ENCODE results near the gene PLCB1. TPM values are rescaled to one million over a fixed set of nuclear protein-coding genes. Genes with fewer than 3 reads are reported as not detected.
"Not testable (repeated sequence)": the region's sequence is repeated elsewhere in the genome, so short reads cannot be mapped to it uniquely, and the experiment has no call there.

PLCB1 gene
- total RNA-seq, 1 donor from 2014 or later: 7.2 TPM

DNA sequence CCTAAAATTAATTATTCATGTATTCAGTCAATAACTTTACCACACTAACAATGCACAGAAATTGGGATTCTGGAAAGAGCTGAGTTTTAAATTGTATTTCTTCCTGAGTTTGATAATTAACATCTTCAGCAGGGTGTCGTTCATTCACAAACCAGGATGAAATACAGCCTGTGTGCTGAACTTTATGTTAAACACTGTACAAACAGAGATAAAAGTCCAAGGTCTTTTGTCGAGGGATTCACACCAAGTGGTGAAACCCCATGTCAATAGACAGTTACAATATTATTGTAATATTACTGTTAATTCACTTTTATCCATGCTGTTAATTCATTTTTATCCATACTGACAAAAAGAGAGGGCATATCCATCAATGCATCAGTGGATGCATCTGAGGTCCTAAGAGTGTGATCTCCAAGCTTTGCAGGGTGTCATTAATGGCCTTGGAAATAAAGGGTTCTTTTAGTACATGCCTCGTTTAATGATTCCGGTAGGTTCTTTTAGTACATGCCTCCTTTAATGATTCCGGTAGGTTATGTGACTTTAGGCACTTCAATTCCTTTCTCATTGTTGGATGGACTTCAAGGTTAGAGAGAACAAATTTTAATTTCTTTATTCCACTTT lies 234.3 kb downstream of the PLCB1 start:
- no peak for ATAC-seq

GRCh38 chr20:8367689-8368088 lies 235.6 kb downstream of the PLCB1 start:
- no peak for ATAC-seq
- intact Hi-C loops (cut with DNase I): no loop called here
- DNase-seq (ENCODE audit: missing footprints): no peak

More for the DNA sequence above, 234.3 kb downstream of the PLCB1 start:
- no peak for DNase-seq (ENCODE audit: missing footprints)
- intact Hi-C loops (cut with DNase I): no loop called here

- intact Hi-C loops (cut with DNase I): no loop called here
- ATAC-seq: no peak
These were observed 236.6 kb downstream of the PLCB1 start for GRCh38 chr20:8368670-8369069.

GRCh38 chr20:8369311-8369710 lies 237.2 kb downstream of the PLCB1 start:
- intact Hi-C loops (cut with DNase I): no loop called here
- DNase-seq (ENCODE audit: missing footprints) (no peak), ATAC-seq (no peak)

More at GRCh38 chr20:8368670-8369069, 236.6 kb downstream of the PLCB1 start:
- DNase-seq (ENCODE audit: missing footprints): no peak

GRCh38 chr20:8370774-8371173 lies 238.7 kb downstream of the PLCB1 start:
- DNase-seq (ENCODE audit: missing footprints): no peak
- ATAC-seq: no peak
- intact Hi-C loops (cut with DNase I): no loop called here

DNA sequence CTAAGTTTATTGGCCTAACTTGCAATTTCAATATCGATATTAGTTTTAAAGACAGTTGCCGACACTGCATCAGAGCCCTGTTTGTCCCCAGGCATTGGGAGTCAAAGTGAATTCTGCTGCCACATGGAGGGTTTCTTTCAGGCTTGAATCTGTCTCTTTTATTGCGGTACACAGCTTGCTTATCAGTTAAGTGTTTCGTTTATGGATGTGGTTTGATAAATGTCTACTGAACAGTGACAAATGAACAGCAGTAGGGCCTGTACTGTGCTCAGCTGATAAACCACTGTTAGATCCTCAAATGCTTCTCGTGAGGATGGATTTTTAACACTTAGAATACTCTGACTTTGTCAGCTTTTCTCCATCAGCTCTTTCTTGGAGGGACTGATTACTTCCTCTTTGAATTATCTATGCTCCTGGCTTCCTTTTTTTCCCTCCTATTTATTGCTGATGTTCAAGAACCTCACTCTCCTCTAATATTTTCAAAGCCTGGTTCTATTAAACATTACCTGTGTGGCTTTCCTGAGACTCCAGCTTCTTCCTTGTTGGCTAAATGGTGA lies 240.8 kb downstream of the PLCB1 start:
- ATAC-seq (no peak), DNase-seq (ENCODE audit: missing footprints) (no peak)
- intact Hi-C loops (cut with DNase I): no loop called here

DNA sequence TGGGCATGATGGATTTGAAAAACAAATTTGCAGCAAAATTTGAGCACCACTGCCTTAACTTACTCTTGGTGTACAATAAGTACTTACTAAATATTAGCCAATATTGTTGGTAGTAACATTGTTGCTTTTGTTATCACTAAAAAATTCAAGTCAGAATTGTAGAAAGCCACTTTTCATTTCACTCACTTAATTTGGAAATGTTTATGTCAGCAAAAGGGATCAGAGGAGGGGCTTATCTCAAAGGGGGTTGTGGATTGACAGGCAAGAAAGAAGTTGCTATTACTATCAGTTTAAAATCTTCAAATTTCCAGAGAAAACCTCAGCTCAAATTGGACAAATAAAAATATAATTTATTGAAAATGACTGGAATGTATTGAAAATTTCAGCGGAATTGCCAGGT lies 241.5 kb downstream of the PLCB1 start:
- DNase-seq (ENCODE audit: missing footprints) (no peak), ATAC-seq (no peak)
- intact Hi-C loops (cut with DNase I): no loop called here

DNA sequence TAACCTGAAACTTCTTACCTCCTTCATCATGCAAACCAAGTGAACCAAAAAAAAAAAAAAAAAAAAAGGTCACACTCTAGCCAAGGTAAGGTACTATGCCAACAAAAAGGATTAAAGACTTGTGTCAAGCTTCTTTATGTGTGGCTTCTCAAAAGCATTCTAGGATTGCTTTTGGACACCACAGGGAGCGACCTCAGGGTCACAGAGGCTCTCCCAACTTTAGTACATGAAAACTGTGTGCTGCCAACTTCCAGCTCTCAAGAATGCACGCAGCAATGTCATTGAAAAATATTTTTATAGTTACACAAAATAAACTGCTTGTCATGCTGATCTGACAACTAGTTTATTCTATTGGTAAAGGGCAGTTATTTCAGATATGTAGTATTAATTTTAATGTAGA lies 243.8 kb downstream of the PLCB1 start:
- ATAC-seq: peak; percentile 34
- no peak for DNase-seq (ENCODE audit: missing footprints)
- intact Hi-C loops (cut with DNase I): no loop called here

GRCh38 chr20:8376940-8377339 lies 244.9 kb downstream of the PLCB1 start:
- intact Hi-C loops (cut with DNase I): no loop called here
- DNase-seq (ENCODE audit: missing footprints) (no peak), ATAC-seq (no peak)

DNA sequence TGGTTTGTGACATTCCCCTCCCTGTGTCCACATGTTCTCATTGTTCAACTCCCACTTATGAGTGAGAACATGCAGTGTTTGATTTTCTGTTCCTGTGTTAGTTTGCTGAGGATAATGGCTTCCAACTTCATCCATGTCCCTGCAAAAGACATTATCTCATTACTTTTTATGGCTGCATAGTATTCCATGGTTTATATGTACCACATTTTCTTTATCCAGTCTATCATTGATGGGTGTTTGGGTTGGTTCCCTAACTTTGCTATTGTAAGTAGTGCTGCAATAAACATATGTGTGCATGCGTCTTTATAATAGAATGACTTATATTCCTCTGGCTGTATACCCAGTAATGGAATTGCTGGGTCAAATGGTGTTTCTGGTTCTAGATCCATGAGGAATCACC lies 247.1 kb downstream of the PLCB1 start:
- ATAC-seq; DNase-seq (ENCODE audit: missing footprints); intact Hi-C loops (cut with DNase I): not testable (repeated sequence)

- no peak for ATAC-seq
- intact Hi-C loops (cut with DNase I): loop anchor here (5.0 kb wide), 2 partner anchors 337 to 343 kb away; no protein-coding TSS in a partner anchor
- DNase-seq (ENCODE audit: missing footprints): peak; percentile 57
These were observed 253.2 kb downstream of the PLCB1 start for GRCh38 chr20:8385247-8385646.

DNA sequence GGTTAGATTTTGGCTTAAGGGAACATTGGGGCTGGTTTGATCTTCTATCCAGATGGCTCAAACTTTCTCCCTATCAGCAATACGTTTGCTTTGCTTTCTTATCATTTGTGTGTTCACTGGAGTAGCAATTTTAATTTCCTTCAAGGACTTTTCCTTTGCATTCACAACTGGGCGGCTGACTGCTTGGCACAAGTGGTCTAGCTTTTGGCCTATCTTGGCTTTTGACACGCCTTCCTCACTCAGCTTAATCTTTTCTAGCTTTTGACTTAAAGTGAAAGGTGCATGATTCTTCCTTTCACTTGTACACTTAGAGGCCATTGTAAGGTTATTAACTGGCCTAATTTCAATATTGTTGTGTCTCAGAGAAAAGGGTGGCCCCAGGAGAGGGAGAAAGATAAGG lies 254.9 kb downstream of the PLCB1 start:
- intact Hi-C loops (cut with DNase I): loop anchor here (5.0 kb wide), 2 partner anchors 335 to 345 kb away; no protein-coding TSS in a partner anchor
- no peak for DNase-seq (ENCODE audit: missing footprints)
- ATAC-seq: no peak

DNA sequence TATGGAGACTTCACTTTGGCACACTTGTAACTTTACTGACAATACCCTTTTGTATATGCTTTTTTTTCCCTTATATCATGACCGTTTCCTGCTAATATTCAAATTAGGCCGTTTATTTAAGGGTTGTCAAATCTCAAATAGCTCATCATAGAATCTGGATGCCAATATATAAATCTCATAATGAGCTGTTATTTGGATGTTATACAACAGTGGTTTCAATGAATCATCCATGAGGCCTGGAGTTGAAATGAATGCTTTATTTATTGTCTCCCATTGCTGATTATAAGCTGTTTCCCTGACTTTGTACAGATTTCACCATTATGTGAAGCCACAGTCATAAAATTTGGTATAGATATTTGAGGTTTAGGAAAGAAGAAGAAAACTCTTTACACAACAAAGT lies 256.1 kb downstream of the PLCB1 start:
- no peak for ATAC-seq
- DNase-seq (ENCODE audit: missing footprints): no peak
- intact Hi-C loops (cut with DNase I): loop anchor here (5.0 kb wide), 2 partner anchors 334 to 346 kb away; no protein-coding TSS in a partner anchor

DNA sequence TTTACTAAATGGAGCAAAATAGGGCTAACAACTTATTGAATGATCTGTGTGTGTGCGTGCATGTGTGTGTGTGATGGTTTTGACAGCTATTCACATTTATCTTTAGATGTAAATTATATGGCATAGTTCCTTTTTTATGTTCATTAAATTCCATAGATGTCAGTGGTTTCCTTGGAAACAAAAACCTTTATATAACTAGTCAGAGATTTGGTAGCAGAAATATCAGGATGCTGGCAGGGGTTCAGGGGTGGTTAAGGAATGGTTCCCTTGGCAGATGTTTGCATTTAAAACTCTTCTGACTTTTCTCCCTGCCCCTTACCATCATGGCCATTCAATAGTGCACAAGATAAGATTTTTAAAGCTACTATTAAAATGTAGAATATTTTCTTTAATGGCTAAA lies 256.6 kb downstream of the PLCB1 start:
- intact Hi-C loops (cut with DNase I): loop anchor here (1.0 to 5.0 kb wide), 3 partner anchors 256 to 346 kb away; partner anchors contain the start of gene PLCB1
- ATAC-seq (no peak), DNase-seq (ENCODE audit: missing footprints) (no peak)

DNA sequence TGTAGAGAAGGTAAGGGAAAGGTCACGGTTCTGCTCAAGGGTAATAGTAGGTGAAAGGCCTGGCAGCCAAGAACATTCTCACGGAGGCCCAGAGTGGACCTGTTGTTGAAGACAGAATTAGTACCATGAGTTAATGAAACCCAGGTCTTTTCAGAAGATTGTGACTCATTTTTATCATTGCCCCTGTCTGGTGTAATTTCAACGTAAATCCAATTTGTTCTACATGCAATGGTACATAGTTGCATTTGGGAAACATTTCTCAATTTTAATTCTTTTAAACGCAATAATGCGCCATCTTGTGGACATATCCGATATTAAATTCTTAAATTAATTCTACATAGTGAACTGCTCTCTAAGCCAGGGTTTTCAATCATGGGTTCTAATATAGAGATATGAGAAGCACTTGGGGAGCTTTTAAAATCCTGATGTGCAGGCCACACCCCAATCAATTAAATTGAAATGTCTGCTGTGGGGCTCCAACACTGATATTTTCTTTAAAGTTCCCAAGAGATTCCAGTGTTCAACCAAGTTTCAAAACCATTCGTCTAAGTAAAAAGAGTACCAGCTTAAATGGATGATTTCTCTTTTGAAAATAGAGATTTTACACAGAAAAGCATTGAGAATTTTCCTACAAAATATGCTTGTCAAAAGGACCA lies 257.4 kb downstream of the PLCB1 start:
- intact Hi-C loops (cut with DNase I): loop anchor here (1.0 to 5.0 kb wide), 3 partner anchors 257 to 347 kb away; partner anchors contain the start of gene PLCB1
- ATAC-seq (peak; percentile 40), DNase-seq (ENCODE audit: missing footprints) (peak; percentile 54)

DNA sequence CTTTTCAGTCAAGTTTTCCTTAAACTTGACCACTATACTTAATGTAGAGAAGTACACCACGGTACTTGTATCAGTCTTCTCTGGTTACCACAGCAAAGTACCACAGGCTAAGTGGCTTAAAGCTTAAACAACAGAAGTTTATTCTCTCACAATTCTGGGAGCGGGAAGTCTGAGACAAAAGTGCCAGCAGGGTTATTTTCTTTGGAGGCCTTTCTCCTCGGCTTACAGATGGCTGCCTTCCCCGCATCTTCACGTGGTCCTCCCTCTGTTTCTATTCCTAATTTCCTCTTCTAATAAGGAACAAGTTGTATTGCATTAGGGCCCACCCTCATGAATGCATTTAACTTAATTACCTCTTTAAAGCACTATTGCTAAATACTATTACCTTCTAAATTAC lies 258.0 kb downstream of the PLCB1 start:
- peak; percentile 22 for ATAC-seq
- intact Hi-C loops (cut with DNase I): no loop called here
- no peak for DNase-seq (ENCODE audit: missing footprints)

GRCh38 chr20:8390500-8390899 lies 258.4 kb downstream of the PLCB1 start:
- DNase-seq (ENCODE audit: missing footprints) (no peak), ATAC-seq (no peak)
- intact Hi-C loops (cut with DNase I): no loop called here

DNA sequence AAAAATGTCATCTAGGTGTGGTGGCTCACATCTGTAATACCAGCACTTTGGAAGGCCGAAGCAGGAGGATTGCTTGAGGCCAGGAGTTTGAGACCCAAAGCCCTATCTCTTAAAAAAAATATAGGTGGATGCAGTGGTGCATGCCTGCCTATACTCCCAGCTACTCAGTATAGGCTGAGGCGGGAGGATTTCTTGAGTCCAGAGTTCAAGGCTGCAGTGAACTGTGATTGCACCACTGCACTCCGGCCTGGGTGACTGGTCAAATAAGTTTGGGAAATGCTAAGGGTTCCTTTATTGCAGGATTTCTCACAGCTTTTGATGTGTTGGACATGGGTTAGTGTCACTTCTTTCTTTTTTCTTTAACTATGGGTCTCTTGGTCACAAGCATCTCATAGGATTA lies 261.3 kb downstream of the PLCB1 start:
- ATAC-seq (no peak), DNase-seq (ENCODE audit: missing footprints) (no peak)
- intact Hi-C loops (cut with DNase I): no loop called here

- ATAC-seq (no peak), DNase-seq (ENCODE audit: missing footprints) (no peak)
- intact Hi-C loops (cut with DNase I): no loop called here
These were observed 262.4 kb downstream of the PLCB1 start for GRCh38 chr20:8394308-8394945.

GRCh38 chr20:8395956-8396355 lies 263.9 kb downstream of the PLCB1 start:
- no peak for ATAC-seq
- intact Hi-C loops (cut with DNase I): no loop called here
- DNase-seq (ENCODE audit: missing footprints): no peak
